SK-N-SH (cell line): ENCODE data around the gene TOM1L1. TPM values are rescaled to one million over a fixed set of nuclear protein-coding genes. Genes with fewer than 3 reads are reported as not detected.

Source experiments
- CTCF ChIA-PET: fragments of 300-600, 350-600 bp; formaldehyde crosslinking; extraction: SDS; loops from one replicate; lab custom pipeline; 2021; lab: Yijun Ruan, JAX
- POLR2A ChIA-PET: fragments of 350-600 bp; sonication (Branson Sonifier 250); formaldehyde crosslinking; extraction: SDS; loops from one replicate; lab custom pipeline; 2020; ENCODE audit warnings: antibody characterized with exemption, inconsistent platforms; lab: Yijun Ruan, JAX
- DNase-seq: peaks from one replicate; pipeline ENCODE4 v3.0.0; 2012
- H2AFZ ChIP-seq: fragments of 200-600 bp; sonication (generic); 2 replicates; pipeline ENCODE4 v1.8.1; 2016; ENCODE audit warnings: antibody characterized with exemption, mild to moderate bottlenecking, low read depth
- H3F3A ChIP-seq: fragments of 200-600 bp; sonication (generic); replicated peaks from 2 replicates; pipeline ENCODE3; 2016; ENCODE audit warnings: antibody characterized with exemption, mild to moderate bottlenecking; ENCODE audit not compliant: insufficient read depth
- H3K27ac ChIP-seq, 2 experiments: fragments of 200-500 bp in 1 of 2; fragments of 200-600 bp in 1 of 2; sonication (Bioruptor generic) in 1 of 2; sonication (generic), shearing (Covaris generic) in 1 of 2; 2 replicates each; pipeline versions ENCODE4 v1.5.1 to v1.6.1; 2014 to 2016; ENCODE audit warnings: low read depth in 2 of 2, inconsistent platforms in 1 of 2, low read length in 1 of 2, mild to moderate bottlenecking in 1 of 2, mixed read lengths in 1 of 2
- H3K27me3 ChIP-seq: fragments of 200-600 bp; sonication (generic), shearing (Covaris generic); 2 replicates; pipeline ENCODE4 v1.6.1; 2016; ENCODE audit warnings: mixed run types; ENCODE audit not compliant: insufficient read depth
- H3K36me3 ChIP-seq, 2 experiments: fragments of 200-500 bp in 1 of 2; fragments of 200-600 bp in 1 of 2; sonication (Bioruptor generic) in 1 of 2; sonication (generic) in 1 of 2; replicated peaks in 1 of 2; 2 replicates each; pipeline versions ENCODE3 to v1.5.1; 2014 to 2016; ENCODE audit warnings: low read length in 1 of 2, mild to moderate bottlenecking in 1 of 2; ENCODE audit not compliant: insufficient read depth in 2 of 2, control insufficient read depth in 1 of 2
- H3K4me1 ChIP-seq, 2 experiments: fragments of 200-500 bp in 1 of 2; fragments of 200-600 bp in 1 of 2; sonication (Bioruptor generic) in 1 of 2; sonication (generic), shearing (Covaris generic) in 1 of 2; 2 replicates each; pipeline versions ENCODE4 v1.5.1 to v1.6.1; 2014 to 2016; ENCODE audit warnings: low read depth in 1 of 2, low read length in 1 of 2, mixed run types in 1 of 2; ENCODE audit not compliant: insufficient read depth in 2 of 2, control insufficient read depth in 1 of 2
- H3K4me2 ChIP-seq: fragments of 200-600 bp; sonication (generic), shearing (Covaris generic); 2 replicates; pipeline ENCODE4 v1.6.1; 2017; ENCODE audit warnings: mixed run types
- H3K4me3 ChIP-seq, 2 experiments: fragments of 200-500 bp in 1 of 2; fragments of 200-600 bp in 1 of 2; sonication (Bioruptor generic) in 1 of 2; sonication (generic), shearing (Covaris generic) in 1 of 2; 2 replicates each; pipeline versions ENCODE4 v1.5.1 to v1.8.1; 2014 to 2016; ENCODE audit warnings: low read depth in 2 of 2, inconsistent platforms in 1 of 2, low read length in 1 of 2, mild to moderate bottlenecking in 1 of 2, mixed read lengths in 1 of 2, moderate library complexity in 1 of 2
- H3K79me2 ChIP-seq: fragments of 200-600 bp; sonication (generic); 2 replicates; pipeline ENCODE4 v1.8.1; 2017; ENCODE audit warnings: mild to moderate bottlenecking; ENCODE audit not compliant: insufficient read depth
- H3K9ac ChIP-seq: fragments of 200-600 bp; sonication (generic); 2 replicates; pipeline ENCODE4 v1.6.1; 2017; ENCODE audit warnings: mixed run types
- H3K9me2 ChIP-seq: fragments of 200-600 bp; sonication (generic); 2 replicates; pipeline ENCODE4 v1.6.1; 2017; ENCODE audit warnings: mixed run types
- H3K9me3 ChIP-seq: fragments of 200-600 bp; sonication (generic); 2 replicates; pipeline ENCODE4 v1.6.1; 2017; ENCODE audit warnings: mixed run types, mild to moderate bottlenecking, moderate library complexity
- H4K20me1 ChIP-seq: fragments of 200-600 bp; sonication (generic); 2 replicates; pipeline ENCODE4 v1.6.1; 2017; ENCODE audit warnings: mild to moderate bottlenecking, mixed run types; ENCODE audit not compliant: insufficient read depth
- CHD2 ChIP-seq: fragments of 150-350 bp; IDR thresholded peaks from 2 replicates; pipeline ENCODE4 v1.6.1; 2018; ENCODE audit warnings: low read length; ENCODE audit not compliant: partially characterized antibody
- EZH2phosphoT487 ChIP-seq: fragments of 200-600 bp; sonication (generic); IDR thresholded peaks from 2 replicates; pipeline ENCODE4 v1.6.1; 2017; ENCODE audit warnings: low read depth, mixed run types, mild to moderate bottlenecking, antibody characterized with exemption, moderate library complexity, borderline replicate concordance
- FOXM1 ChIP-seq: IDR thresholded peaks from 2 replicates; pipeline ENCODE4 v1.4.0; 2012; ENCODE audit warnings: low read depth, mild to moderate bottlenecking
- GATA2 ChIP-seq: sonication (generic); formaldehyde crosslinking; IDR thresholded peaks from 2 replicates; pipeline ENCODE4 v1.5.0; 2020; ENCODE audit warnings: mild to moderate bottlenecking, missing genetic modification reagents
- POLR2AphosphoS5 ChIP-seq: IDR thresholded peaks from 2 replicates; pipeline ENCODE4 v1.6.1; 2012; ENCODE audit warnings: low read depth, low read length
- RAD21 ChIP-seq: IDR thresholded peaks from 2 replicates; pipeline ENCODE4 v1.6.1; 2012; ENCODE audit warnings: mild to moderate bottlenecking, low read length
- RCOR1 ChIP-seq: fragments of 150-350 bp; IDR thresholded peaks from 2 replicates; pipeline ENCODE4 v1.6.1; 2017; ENCODE audit warnings: antibody characterized with exemption, low read length
- RFX5 ChIP-seq: IDR thresholded peaks from 2 replicates; pipeline ENCODE4 v1.6.1; 2012; ENCODE audit warnings: mild to moderate bottlenecking, improper control_type of control experiment, low read length
- SIN3A ChIP-seq: IDR thresholded peaks from 2 replicates; pipeline ENCODE4 v1.6.1; 2012; ENCODE audit warnings: low read depth, mild to moderate bottlenecking, low read length, moderate library complexity, borderline replicate concordance
- TAF1 ChIP-seq: IDR thresholded peaks from 2 replicates; pipeline ENCODE4 v1.6.1; 2012; ENCODE audit warnings: low read depth, mild to moderate bottlenecking, low read length, moderate library complexity, borderline replicate concordance
- YY1 ChIP-seq: IDR thresholded peaks from 2 replicates; pipeline ENCODE4 v1.4.0; 2012; ENCODE audit warnings: low read depth, mild to moderate bottlenecking
- WGBS: methylation state at CpG from one replicate; pipeline ENCODE4 v1.1.6; 2017; ENCODE audit warnings: low lambda C conversion rate; 5-methylcytosine and 5-hydroxymethylcytosine counted together
- polyA plus RNA-seq, 3 experiments: library from polyadenylated mRNA; depleted of rRNA; stranded (reverse); fragments of >200 nt; gene quantifications; 2 replicates each; pipeline ENCODE4 v1.2.3, GENCODE V29; 2012
- TF ChIP-seq, protein P1 (sequence below): IDR thresholded peaks from 2 replicates; pipeline ENCODE4; 2012
- TF ChIP-seq, protein P2 (sequence below): fragments of 200-600 bp; sonication (generic); IDR thresholded peaks from 2 replicates; pipeline ENCODE4 v1.6.1; 2017; ENCODE audit warnings: antibody characterized with exemption, mild to moderate bottlenecking, moderate library complexity

The TOM1L1 gene
- polyA plus RNA-seq, 1 of the 3 experiments (the other 2 are of a cell fraction) = 46.5 TPM

DNA sequence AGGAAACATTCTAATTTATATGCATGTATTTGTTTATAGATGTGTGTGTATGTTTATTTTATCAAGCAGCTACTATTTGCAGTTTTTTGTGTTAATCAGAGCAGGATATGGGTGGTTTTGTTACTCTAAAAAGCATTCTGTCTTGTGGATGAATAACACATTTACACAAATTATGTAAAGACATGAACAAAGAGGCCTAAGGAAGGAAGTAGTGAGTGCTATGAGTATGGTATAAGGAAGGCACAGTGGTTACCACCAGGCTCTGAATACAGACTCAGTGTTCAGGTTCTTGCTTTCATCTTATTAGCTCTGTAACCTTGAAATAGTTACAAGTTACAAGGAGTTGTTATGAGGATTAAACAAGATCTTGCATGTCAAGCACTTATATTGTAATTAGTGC is 101.8 kb downstream of the TOM1L1 start:
- H3F3A ChIP-seq = no peaks in the 10 kb centered on the region
- H3K27me3 ChIP-seq = no peaks in the 10 kb centered on the region
- no peak overlapping the region for H3K9ac ChIP-seq
- H3K9me2 ChIP-seq = no peaks in the 10 kb centered on the region
- no peaks in the 10 kb centered on the region for H3K9me3 ChIP-seq
- H3K4me1 ChIP-seq = no peaks in the 10 kb centered on the region
- H3K36me3 ChIP-seq = peaks cover 31 to 38% of the 10 kb centered on the region in 2 experiments
- no peak for DNase-seq
- POLR2A ChIA-PET = no interaction called here
- TF ChIP-seq, protein P1, sequence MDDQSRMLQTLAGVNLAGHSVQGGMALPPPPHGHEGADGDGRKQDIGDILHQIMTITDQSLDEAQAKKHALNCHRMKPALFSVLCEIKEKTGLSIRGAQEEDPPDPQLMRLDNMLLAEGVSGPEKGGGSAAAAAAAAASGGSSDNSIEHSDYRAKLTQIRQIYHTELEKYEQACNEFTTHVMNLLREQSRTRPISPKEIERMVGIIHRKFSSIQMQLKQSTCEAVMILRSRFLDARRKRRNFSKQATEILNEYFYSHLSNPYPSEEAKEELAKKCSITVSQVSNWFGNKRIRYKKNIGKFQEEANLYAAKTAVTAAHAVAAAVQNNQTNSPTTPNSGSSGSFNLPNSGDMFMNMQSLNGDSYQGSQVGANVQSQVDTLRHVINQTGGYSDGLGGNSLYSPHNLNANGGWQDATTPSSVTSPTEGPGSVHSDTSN = no peak
- TF ChIP-seq RFX5 (no peak), GATA2 (CRISPR knock-in tag) (no peak), YY1 (no peak), CHD2 (no peak), FOXM1 (no peak)
- no peak overlapping the region for H3K27ac ChIP-seq
- no peaks in the 10 kb centered on the region for H4K20me1 ChIP-seq
- CTCF ChIA-PET = interaction anchor here (1.1 to 8.7 kb wide), 2 partner anchors 10 to 24 kb away, joined by 3 to 62 read pairs; no protein-coding TSS in a partner anchor
- H3K79me2 ChIP-seq = no peaks in the 10 kb centered on the region
- no peak overlapping the region for H2AFZ ChIP-seq
- H3K4me2 ChIP-seq = no peak overlapping the region
- no peak overlapping the region for H3K4me3 ChIP-seq

DNA sequence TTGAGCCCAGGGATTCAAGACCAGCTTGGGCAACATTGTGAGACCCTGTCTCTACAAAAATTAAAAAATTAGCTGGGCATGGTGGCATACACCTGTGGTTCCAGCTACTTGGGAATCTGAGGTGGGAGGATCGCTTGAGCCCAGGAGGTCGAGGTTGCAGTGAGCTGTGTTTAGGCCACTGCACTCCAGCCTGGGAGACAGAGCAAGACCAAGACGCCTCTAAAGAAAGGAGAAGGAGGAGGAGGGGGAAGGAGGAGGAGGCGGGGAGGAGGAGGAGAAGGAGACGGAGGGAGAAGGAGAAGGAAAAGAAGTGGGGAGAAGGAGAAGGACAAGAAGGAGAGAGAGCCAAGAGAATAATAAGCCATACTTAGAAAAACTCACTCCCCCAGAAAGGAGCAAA is 103.8 kb downstream of the TOM1L1 start:
- POLR2A ChIA-PET = no interaction called here
- H3K4me1 ChIP-seq = no peaks in the 10 kb centered on the region
- H3K27ac ChIP-seq = no peak overlapping the region
- TF ChIP-seq CHD2 (no peak), TAF1 (no peak), FOXM1 (no peak), RAD21 (no peak), SIN3A (no peak), POLR2AphosphoS5 (no peak), RCOR1 (no peak), RFX5 (no peak), EZH2phosphoT487 (no peak), GATA2 (CRISPR knock-in tag) (no peak)
- TF ChIP-seq, protein P2, sequence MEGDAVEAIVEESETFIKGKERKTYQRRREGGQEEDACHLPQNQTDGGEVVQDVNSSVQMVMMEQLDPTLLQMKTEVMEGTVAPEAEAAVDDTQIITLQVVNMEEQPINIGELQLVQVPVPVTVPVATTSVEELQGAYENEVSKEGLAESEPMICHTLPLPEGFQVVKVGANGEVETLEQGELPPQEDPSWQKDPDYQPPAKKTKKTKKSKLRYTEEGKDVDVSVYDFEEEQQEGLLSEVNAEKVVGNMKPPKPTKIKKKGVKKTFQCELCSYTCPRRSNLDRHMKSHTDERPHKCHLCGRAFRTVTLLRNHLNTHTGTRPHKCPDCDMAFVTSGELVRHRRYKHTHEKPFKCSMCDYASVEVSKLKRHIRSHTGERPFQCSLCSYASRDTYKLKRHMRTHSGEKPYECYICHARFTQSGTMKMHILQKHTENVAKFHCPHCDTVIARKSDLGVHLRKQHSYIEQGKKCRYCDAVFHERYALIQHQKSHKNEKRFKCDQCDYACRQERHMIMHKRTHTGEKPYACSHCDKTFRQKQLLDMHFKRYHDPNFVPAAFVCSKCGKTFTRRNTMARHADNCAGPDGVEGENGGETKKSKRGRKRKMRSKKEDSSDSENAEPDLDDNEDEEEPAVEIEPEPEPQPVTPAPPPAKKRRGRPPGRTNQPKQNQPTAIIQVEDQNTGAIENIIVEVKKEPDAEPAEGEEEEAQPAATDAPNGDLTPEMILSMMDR = no peak
- no peaks in the 10 kb centered on the region for H3K27me3 ChIP-seq
- peaks cover 36 to 53% of the 10 kb centered on the region in 2 experiments for H3K36me3 ChIP-seq
- WGBS = 92% methylated on average over 5 of the region's 5 CpGs
- no peaks in the 10 kb centered on the region for H3K79me2 ChIP-seq
- H3K9me3 ChIP-seq = no peaks in the 10 kb centered on the region
- DNase-seq = no peak
- no peak overlapping the region for H3K9ac ChIP-seq
- CTCF ChIA-PET = interaction anchor here (0.7 to 8.7 kb wide), 8 partner anchors 12 to 352 kb away, joined by 3 to 62 read pairs (median 7); no protein-coding TSS in a partner anchor
- no peaks in the 10 kb centered on the region for H3F3A ChIP-seq
- H3K9me2 ChIP-seq = no peaks in the 10 kb centered on the region
- no peak overlapping the region for H2AFZ ChIP-seq
- no peak overlapping the region for H3K4me3 ChIP-seq
- H4K20me1 ChIP-seq = no peaks in the 10 kb centered on the region
- no peak overlapping the region for H3K4me2 ChIP-seq
